ENCODE measurements around the gene RIMBP2.

RIMBP2 gene

GRCh38 chr12:130506844-130507243 is 209.3 kb downstream of the RIMBP2 start:
- TF ChIP-seq TAF1 (IDR thresholded peaks at IDR 0.05; ENCODE audit: borderline replicate concordance, insufficient read depth, low read length) (no peak), POLR2AphosphoS5 (IDR thresholded peaks at IDR 0.05; ENCODE audit: low read depth, low read length) (no peak), FOXP2 (optimal IDR thresholded peaks at IDR 0.05; ENCODE audit: borderline replicate concordance, extremely low read depth, extremely low read length, insufficient read depth) (no peak), SIN3A (IDR thresholded peaks at IDR 0.05; ENCODE audit: borderline replicate concordance, insufficient read depth, low read length) (no peak), REST (IDR thresholded peaks at IDR 0.05; ENCODE audit: insufficient read depth in 1 of 2, low read depth in 2 of 2, low read length in 2 of 2) (no peak)

GRCh38 chr12:130504840-130505175 is 211.3 kb downstream of the RIMBP2 start:
- TF ChIP-seq REST (IDR thresholded peaks at IDR 0.05; ENCODE audit: insufficient read depth in 1 of 2, low read depth in 2 of 2, low read length in 2 of 2) (no peak), POLR2AphosphoS5 (IDR thresholded peaks at IDR 0.05; ENCODE audit: low read depth, low read length) (no peak), SIN3A (IDR thresholded peaks at IDR 0.05; ENCODE audit: borderline replicate concordance, insufficient read depth, low read length) (no peak), FOXP2 (optimal IDR thresholded peaks at IDR 0.05; ENCODE audit: borderline replicate concordance, extremely low read depth, extremely low read length, insufficient read depth) (no peak), TAF1 (IDR thresholded peaks at IDR 0.05; ENCODE audit: borderline replicate concordance, insufficient read depth, low read length) (no peak)

GRCh38 chr12:130504110-130504839 is 211.8 kb downstream of the RIMBP2 start:
- TF ChIP-seq REST (IDR thresholded peaks at IDR 0.05; ENCODE audit: insufficient read depth in 1 of 2, low read depth in 2 of 2, low read length in 2 of 2) (no peak), POLR2AphosphoS5 (IDR thresholded peaks at IDR 0.05; ENCODE audit: low read depth, low read length) (no peak), SIN3A (IDR thresholded peaks at IDR 0.05; ENCODE audit: borderline replicate concordance, insufficient read depth, low read length) (no peak), TAF1 (IDR thresholded peaks at IDR 0.05; ENCODE audit: borderline replicate concordance, insufficient read depth, low read length) (no peak), FOXP2 (optimal IDR thresholded peaks at IDR 0.05; ENCODE audit: borderline replicate concordance, extremely low read depth, extremely low read length, insufficient read depth) (no peak)

- no peak for TF ChIP-seq SIN3A (IDR thresholded peaks at IDR 0.05; ENCODE audit: borderline replicate concordance, insufficient read depth, low read length)
- no peak for TF ChIP-seq FOXP2 (optimal IDR thresholded peaks at IDR 0.05; ENCODE audit: borderline replicate concordance, extremely low read depth, extremely low read length, insufficient read depth)
- TF ChIP-seq POLR2AphosphoS5 (IDR thresholded peaks at IDR 0.05; ENCODE audit: low read depth, low read length), result no peak
- no peak for TF ChIP-seq REST (IDR thresholded peaks at IDR 0.05; ENCODE audit: insufficient read depth in 1 of 2, low read depth in 2 of 2, low read length in 2 of 2)
- TF ChIP-seq TAF1 (IDR thresholded peaks at IDR 0.05; ENCODE audit: borderline replicate concordance, insufficient read depth, low read length), result no peak
Observed at GRCh38 chr12:130501821-130502220, 214.3 kb downstream of the RIMBP2 start.

Data from PFSK-1 (cell line).